ENCODE measurements around the gene VIPR2.

Gene VIPR2

GRCh38 chr7:159094919-159095915 is 49.5 kb downstream of the VIPR2 start:
- no peak overlapping the region for H3K4me3 ChIP-seq (ENCODE audit: low read length)
- TF ChIP-seq, protein P1, sequence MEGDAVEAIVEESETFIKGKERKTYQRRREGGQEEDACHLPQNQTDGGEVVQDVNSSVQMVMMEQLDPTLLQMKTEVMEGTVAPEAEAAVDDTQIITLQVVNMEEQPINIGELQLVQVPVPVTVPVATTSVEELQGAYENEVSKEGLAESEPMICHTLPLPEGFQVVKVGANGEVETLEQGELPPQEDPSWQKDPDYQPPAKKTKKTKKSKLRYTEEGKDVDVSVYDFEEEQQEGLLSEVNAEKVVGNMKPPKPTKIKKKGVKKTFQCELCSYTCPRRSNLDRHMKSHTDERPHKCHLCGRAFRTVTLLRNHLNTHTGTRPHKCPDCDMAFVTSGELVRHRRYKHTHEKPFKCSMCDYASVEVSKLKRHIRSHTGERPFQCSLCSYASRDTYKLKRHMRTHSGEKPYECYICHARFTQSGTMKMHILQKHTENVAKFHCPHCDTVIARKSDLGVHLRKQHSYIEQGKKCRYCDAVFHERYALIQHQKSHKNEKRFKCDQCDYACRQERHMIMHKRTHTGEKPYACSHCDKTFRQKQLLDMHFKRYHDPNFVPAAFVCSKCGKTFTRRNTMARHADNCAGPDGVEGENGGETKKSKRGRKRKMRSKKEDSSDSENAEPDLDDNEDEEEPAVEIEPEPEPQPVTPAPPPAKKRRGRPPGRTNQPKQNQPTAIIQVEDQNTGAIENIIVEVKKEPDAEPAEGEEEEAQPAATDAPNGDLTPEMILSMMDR (IDR thresholded peaks at IDR 0.05; ENCODE audit: low read length): no peak
- TF ChIP-seq EZH2phosphoT487 (IDR thresholded peaks at IDR 0.05; ENCODE audit: low read length) (no peak), EZH2 (optimal IDR thresholded peaks at IDR 0.05; ENCODE audit: low read depth, low read length) (no peak)
- no peaks in the 10 kb centered on the region for H3K9me2 ChIP-seq (replicated peaks; ENCODE audit: insufficient read depth, low read length)
- no peaks in the 10 kb centered on the region for H3K79me2 ChIP-seq (ENCODE audit: low read length)
- no peak overlapping the region for H2AFZ ChIP-seq (ENCODE audit: low read length)
- H3K9me3 ChIP-seq (replicated peaks; ENCODE audit: insufficient read depth, low read length): no peaks in the 10 kb centered on the region
- H3K9ac ChIP-seq (ENCODE audit: low read length): no peak overlapping the region
- H3K36me3 ChIP-seq (replicated peaks; ENCODE audit: insufficient read depth, low read length): no peaks in the 10 kb centered on the region
- no peak overlapping the region for H3K27ac ChIP-seq (ENCODE audit: low read length)
- DNase-seq: no peak
- H3K4me2 ChIP-seq (ENCODE audit: low read depth, low read length): no peak overlapping the region
- no peaks in the 10 kb centered on the region for H3F3A ChIP-seq (ENCODE audit: insufficient read depth, low read length)
- H3K27me3 ChIP-seq (replicated peaks; ENCODE audit: insufficient read depth, low read length): peaks cover 20% of the 10 kb centered on the region; the same call in 1 of the 2 replicates
- H4K20me1 ChIP-seq (ENCODE audit: insufficient read depth, low read length): no peaks in the 10 kb centered on the region
- no peaks in the 10 kb centered on the region for H3K4me1 ChIP-seq (ENCODE audit: low read length)

GRCh38 chr7:159094023-159094740 is 50.5 kb downstream of the VIPR2 start:
- H3K4me1 ChIP-seq (ENCODE audit: low read length): no peaks in the 10 kb centered on the region
- no peak overlapping the region for H3K4me2 ChIP-seq (ENCODE audit: low read depth, low read length)
- H3K79me2 ChIP-seq (ENCODE audit: low read length): no peaks in the 10 kb centered on the region
- TF ChIP-seq, protein P1 (IDR thresholded peaks at IDR 0.05; ENCODE audit: low read length): no peak
- no peak for TF ChIP-seq EZH2 (optimal IDR thresholded peaks at IDR 0.05; ENCODE audit: low read depth, low read length)
- DNase-seq: no peak
- no peaks in the 10 kb centered on the region for H3K9me2 ChIP-seq (replicated peaks; ENCODE audit: insufficient read depth, low read length)
- no peaks in the 10 kb centered on the region for H3K9me3 ChIP-seq (replicated peaks; ENCODE audit: insufficient read depth, low read length)
- H4K20me1 ChIP-seq (ENCODE audit: insufficient read depth, low read length): no peaks in the 10 kb centered on the region
- peaks cover 16% of the 10 kb centered on the region; the same call in 1 of the 2 replicates for H3K27me3 ChIP-seq (replicated peaks; ENCODE audit: insufficient read depth, low read length)
- H3K9ac ChIP-seq (ENCODE audit: low read length): no peak overlapping the region
- H3K36me3 ChIP-seq (replicated peaks; ENCODE audit: insufficient read depth, low read length): no peaks in the 10 kb centered on the region
- no peaks in the 10 kb centered on the region for H3F3A ChIP-seq (ENCODE audit: insufficient read depth, low read length)
- H3K27ac ChIP-seq (ENCODE audit: low read length): no peak overlapping the region
- no peak overlapping the region for H2AFZ ChIP-seq (ENCODE audit: low read length)
- no peak overlapping the region for H3K4me3 ChIP-seq (ENCODE audit: low read length)

- Histone ChIP-seq H3K27ac (ENCODE audit: low read length) (no peak overlapping the region), H3K9me2 (replicated peaks; ENCODE audit: insufficient read depth, low read length) (no peaks in the 10 kb centered on the region), H3K79me2 (ENCODE audit: low read length) (no peaks in the 10 kb centered on the region), H3K27me3 (replicated peaks; ENCODE audit: insufficient read depth, low read length) (peaks cover 10% of the 10 kb centered on the region; the same call in 1 of the 2 replicates), H3K4me2 (ENCODE audit: low read depth, low read length) (no peak overlapping the region), H3K4me3 (ENCODE audit: low read length) (no peak overlapping the region), H4K20me1 (ENCODE audit: insufficient read depth, low read length) (no peaks in the 10 kb centered on the region), H3K4me1 (ENCODE audit: low read length) (no peaks in the 10 kb centered on the region), H3F3A (ENCODE audit: insufficient read depth, low read length) (no peaks in the 10 kb centered on the region), H3K9me3 (replicated peaks; ENCODE audit: insufficient read depth, low read length) (no peaks in the 10 kb centered on the region), H3K9ac (ENCODE audit: low read length) (no peak overlapping the region), H2AFZ (ENCODE audit: low read length) (no peak overlapping the region), H3K36me3 (replicated peaks; ENCODE audit: insufficient read depth, low read length) (no peaks in the 10 kb centered on the region)
- no peak for DNase-seq
- TF ChIP-seq EZH2 (optimal IDR thresholded peaks at IDR 0.05; ENCODE audit: low read depth, low read length) (no peak), EZH2phosphoT487 (IDR thresholded peaks at IDR 0.05; ENCODE audit: low read length) (no peak)
- TF ChIP-seq, protein P1 (IDR thresholded peaks at IDR 0.05; ENCODE audit: low read length): no peak
Observed at GRCh38 chr7:159093351-159093971, 51.2 kb downstream of the VIPR2 start.

All from MM.1S (cell line).